Activated CD4-positive, alpha-beta T cell treated with anti-CD3 and anti-CD28 coated beads, Interleukin-2, amount 10 ng/mL, durations not matched to agents 24 days and 14 days (primary cell): Measurements from ENCODE around the gene CAMK1D. TPM values are rescaled to one million over a fixed set of nuclear protein-coding genes. Genes with fewer than 3 reads are reported as not detected.

Experiments used
- DNase-seq: peaks from one replicate; pipeline ENCODE4 v3.0.0; 2022
- H3K27ac Mint-ChIP-seq: one replicate; pipeline ENCODE4 v1.8.0; 2022; ENCODE audit warnings: mild to moderate bottlenecking, mixed read lengths
- H3K27me3 Mint-ChIP-seq: one replicate; pipeline ENCODE4 v1.8.0; 2022; ENCODE audit warnings: mixed read lengths
- H3K36me3 Mint-ChIP-seq: one replicate; pipeline ENCODE4 v1.8.0; 2022; ENCODE audit warnings: low read depth, mild to moderate bottlenecking, mixed read lengths
- H3K4me1 Mint-ChIP-seq: one replicate; pipeline ENCODE4 v1.8.0; 2021; ENCODE audit warnings: mixed read lengths
- H3K4me3 Mint-ChIP-seq: one replicate; pipeline ENCODE4 v1.8.0; 2022; ENCODE audit warnings: mild to moderate bottlenecking, moderate library complexity, mixed read lengths
- H3K9me3 Mint-ChIP-seq: one replicate; pipeline ENCODE4 v1.8.0; 2021; ENCODE audit warnings: mixed read lengths
- intact Hi-C: fragments of 100-400 bp; cut with micrococcal nuclease; formaldehyde crosslinking; loops from one replicate; pipeline ENCODE4 v1.15.1; 2023
- total RNA-seq: library from RNA; stranded (reverse); gene quantifications from 2 replicates; pipeline ENCODE4 v1.2.3, GENCODE V29; 2022

The CAMK1D gene
- total RNA-seq, 1 donor from 2014 or later: 5.6 TPM

GRCh38 chr10:12875100-12875499 lies 525.8 kb downstream of the CAMK1D start:
- DNase-seq: no peak
- Mint-ChIP-seq H3K4me3 (no peak overlapping the region), H3K4me1 (no peaks in the 10 kb centered on the region), H3K27ac (no peak overlapping the region), H3K9me3 (no peaks in the 10 kb centered on the region), H3K27me3 (peaks cover 8% of the 10 kb centered on the region), H3K36me3 (no peaks in the 10 kb centered on the region)
- intact Hi-C loops: no loop called here

DNA sequence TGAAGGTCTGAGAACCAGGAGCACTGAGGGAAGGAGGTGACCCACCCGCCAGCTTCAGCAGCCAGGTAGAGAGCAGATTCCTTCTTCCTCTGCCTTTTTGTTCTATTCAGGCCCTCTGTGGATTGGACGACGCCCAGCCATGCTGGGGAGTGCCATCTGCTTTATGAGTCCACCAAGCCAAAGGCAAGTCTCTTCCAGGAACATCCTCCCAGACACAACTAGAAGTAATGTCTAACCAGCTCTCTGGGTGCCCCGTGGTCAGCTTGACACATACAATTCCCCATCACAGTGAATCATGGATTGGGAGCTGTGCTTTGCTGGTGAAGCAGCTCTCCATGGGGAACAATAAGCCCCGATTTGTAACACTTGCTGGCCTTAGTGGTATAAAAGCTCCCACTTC lies 526.9 kb downstream of the CAMK1D start:
- intact Hi-C loops: no loop called here
- no peak overlapping the region for H3K4me3 Mint-ChIP-seq
- no peak for DNase-seq

DNA sequence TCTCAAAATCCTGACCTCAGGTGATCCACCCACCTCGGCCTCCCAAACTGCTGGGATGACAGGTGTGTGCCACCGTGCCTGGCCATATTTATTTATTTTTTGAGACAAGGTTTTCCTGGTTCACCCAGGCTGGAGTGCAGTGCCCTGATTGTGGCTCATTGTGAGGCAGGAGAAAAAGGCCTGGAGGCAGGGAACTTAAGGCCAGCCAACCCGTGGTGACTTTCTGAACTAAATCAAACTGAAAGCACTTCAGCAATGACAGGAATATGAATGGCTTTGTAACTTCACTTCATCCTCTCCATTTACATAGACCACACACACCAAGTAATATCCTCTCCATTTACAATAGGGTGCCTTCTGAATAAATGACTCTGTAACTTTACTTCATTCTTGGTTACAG lies 527.8 kb downstream of the CAMK1D start:
- H3K4me1 Mint-ChIP-seq: no peaks in the 10 kb centered on the region
- no peak overlapping the region for H3K4me3 Mint-ChIP-seq
- intact Hi-C loops: no loop called here
- H3K9me3 Mint-ChIP-seq: no peaks in the 10 kb centered on the region
- no peak for DNase-seq
- H3K27ac Mint-ChIP-seq: no peak overlapping the region
- H3K27me3 Mint-ChIP-seq: peaks cover 13% of the 10 kb centered on the region
- no peaks in the 10 kb centered on the region for H3K36me3 Mint-ChIP-seq

More for the DNA sequence above, 526.9 kb downstream of the CAMK1D start:
- Mint-ChIP-seq H3K36me3 (no peaks in the 10 kb centered on the region), H3K27me3 (peaks cover 11% of the 10 kb centered on the region), H3K27ac (no peak overlapping the region), H3K9me3 (no peaks in the 10 kb centered on the region), H3K4me1 (no peaks in the 10 kb centered on the region)

- no peaks in the 10 kb centered on the region for H3K4me1 Mint-ChIP-seq
- no peaks in the 10 kb centered on the region for H3K36me3 Mint-ChIP-seq
- H3K27me3 Mint-ChIP-seq: peaks cover 15% of the 10 kb centered on the region
- H3K4me3 Mint-ChIP-seq: no peak overlapping the region
- H3K9me3 Mint-ChIP-seq: no peaks in the 10 kb centered on the region
- no peak overlapping the region for H3K27ac Mint-ChIP-seq
- DNase-seq: no peak
- intact Hi-C loops: no loop called here
These were observed 531.1 kb downstream of the CAMK1D start for GRCh38 chr10:12880423-12880822.

- H3K4me1 Mint-ChIP-seq: no peaks in the 10 kb centered on the region
- H3K4me3 Mint-ChIP-seq: no peak overlapping the region
- intact Hi-C loops: no loop called here
- DNase-seq: no peak
- H3K9me3 Mint-ChIP-seq: no peaks in the 10 kb centered on the region
- peaks cover 7% of the 10 kb centered on the region for H3K27me3 Mint-ChIP-seq
- no peaks in the 10 kb centered on the region for H3K36me3 Mint-ChIP-seq
- H3K27ac Mint-ChIP-seq: no peak overlapping the region
These were observed 535.5 kb downstream of the CAMK1D start for GRCh38 chr10:12884851-12885250.

Other genes starting within 250 kb of the CAMK1D start
- gene SEC61A2, start 219.9 kb upstream of the CAMK1D start, total RNA-seq: 13.3 and 21.2 TPM in 2 replicates
- 123 and 128 TPM in 2 replicates for gene NUDT5, start 153.7 kb upstream of the CAMK1D start, total RNA-seq
- 184 and 185 TPM in 2 replicates for gene CDC123, start 153.4 kb upstream of the CAMK1D start, total RNA-seq